AG08395 (cell line): ENCODE results near the gene TYW1.
"Not testable (repeated sequence)": the region's sequence is repeated elsewhere in the genome, so short reads cannot be mapped to it uniquely, and the experiment has no call there.

Experiments
- DNase-seq: peaks from one replicate; pipeline ENCODE4 v3.0.0; 2012; ENCODE audit warnings: mixed read lengths, low spot score

TYW1 gene

GRCh38 chr7:66995050-66995776 is 1.4 kb upstream of the TYW1 start, which contains the start of gene SBDS:
Gene SBDS (minus strand): TSS chr7:66995586. CDS start chr7:66995417, 169 bp downstream.
- peak; percentile 81 for DNase-seq

DNA sequence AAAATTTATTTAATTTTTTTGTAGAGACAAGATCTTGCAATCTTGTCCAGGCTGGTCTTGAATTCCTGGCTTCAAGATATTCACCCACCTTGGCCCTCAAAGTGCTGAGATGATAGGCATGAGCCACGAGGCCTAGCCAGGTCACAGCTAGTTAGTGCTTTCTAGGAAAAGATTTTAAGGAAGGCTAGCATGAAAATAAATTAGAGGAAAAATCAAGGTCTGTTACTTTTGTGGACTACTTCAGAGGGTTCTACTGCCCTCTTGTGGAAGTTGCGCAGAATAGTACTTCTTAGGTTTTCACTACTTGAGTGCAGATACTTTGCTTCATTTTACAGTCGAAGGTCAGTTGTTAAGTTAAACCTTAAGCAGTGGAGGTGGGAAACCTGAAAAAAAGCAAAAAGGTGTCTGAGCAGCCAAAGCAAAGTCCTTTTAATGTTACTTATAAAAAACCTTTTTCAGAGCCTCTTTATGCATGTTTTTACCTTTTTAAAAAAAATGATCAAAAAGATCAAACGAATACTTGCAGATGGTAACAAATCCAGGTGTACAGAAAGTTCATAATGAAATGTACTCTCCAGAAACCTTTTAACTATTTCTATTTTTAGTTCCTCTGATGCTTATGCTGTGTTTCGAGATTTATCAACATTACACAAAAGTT is 4.1 kb downstream of the TYW1 start:
- not testable (repeated sequence) for DNase-seq

GRCh38 chr7:67004145-67004544 is 7.5 kb downstream of the TYW1 start:
- not testable (repeated sequence) for DNase-seq

GRCh38 chr7:67006965-67007364 is 10.3 kb downstream of the TYW1 start:
- no peak for DNase-seq

GRCh38 chr7:67008260-67008659 is 11.6 kb downstream of the TYW1 start:
- no peak for DNase-seq

DNA sequence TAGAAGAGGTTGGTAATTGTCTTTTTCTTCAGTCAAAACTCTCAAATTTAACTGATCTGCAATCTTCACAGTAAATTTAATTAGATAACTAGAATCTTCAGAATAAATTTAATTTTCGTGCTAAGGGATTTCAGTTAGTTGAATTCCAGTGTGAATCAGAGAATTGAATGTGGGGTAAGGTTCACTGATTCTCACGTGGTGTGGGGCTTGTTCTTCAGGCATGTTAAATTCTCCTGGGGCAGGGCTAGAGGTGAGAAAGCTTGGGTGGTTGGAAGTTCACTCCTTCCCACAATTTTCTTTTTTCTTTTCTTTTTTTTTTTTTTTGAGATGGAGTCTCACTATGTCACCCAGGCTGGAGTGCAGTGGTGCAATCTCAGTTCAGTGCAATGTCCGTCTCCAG is 13.0 kb downstream of the TYW1 start:
- not testable (repeated sequence) for DNase-seq

DNA sequence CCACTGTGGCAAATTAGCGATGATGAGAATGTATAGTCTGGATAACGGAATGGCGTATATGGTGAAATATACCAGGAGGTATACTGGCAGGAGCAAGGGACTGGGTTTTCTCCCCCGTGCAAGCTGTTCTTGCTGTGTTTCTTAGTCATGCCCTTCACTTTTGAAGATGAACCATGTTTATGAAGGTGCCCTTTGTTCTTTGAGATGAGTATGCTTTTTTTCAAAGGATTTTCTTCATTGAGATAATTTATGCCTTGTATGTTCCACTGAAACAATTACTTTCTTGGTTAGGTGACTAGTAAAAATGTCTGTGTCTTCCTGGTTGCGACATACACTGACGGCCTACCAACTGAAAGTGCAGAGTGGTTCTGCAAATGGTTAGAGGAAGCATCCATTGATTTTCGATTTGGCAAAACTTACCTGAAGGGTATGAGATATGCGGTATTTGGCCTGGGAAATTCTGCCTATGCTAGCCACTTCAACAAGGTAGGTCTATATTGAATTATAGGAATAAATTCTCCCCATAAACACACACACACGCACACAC is 17.5 kb downstream of the TYW1 start:
- DNase-seq = not testable (repeated sequence)

DNA sequence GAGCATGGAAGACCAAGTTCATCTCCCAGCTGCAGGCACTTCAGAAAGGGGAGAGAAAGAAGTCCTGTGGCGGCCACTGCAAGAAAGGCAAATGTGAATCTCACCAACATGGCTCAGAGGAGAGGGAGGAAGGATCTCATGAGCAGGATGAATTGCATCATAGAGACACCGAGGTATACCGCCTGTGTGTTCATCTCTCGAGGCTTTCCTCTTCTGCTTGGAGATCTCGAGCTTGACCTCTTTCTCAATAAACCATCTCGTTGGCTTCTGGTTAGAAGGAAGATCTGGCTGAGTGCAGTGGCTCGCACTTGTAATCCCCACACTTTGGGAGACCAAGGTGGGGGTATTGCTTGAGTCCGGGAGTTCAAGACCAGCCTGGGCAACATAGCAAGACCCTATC is 21.3 kb downstream of the TYW1 start:
- not testable (repeated sequence) for DNase-seq

GRCh38 chr7:67018940-67019339 is 22.3 kb downstream of the TYW1 start:
- DNase-seq = no peak

- peak; percentile 32 for DNase-seq
These were observed 23.1 kb downstream of the TYW1 start for GRCh38 chr7:67019562-67020390.

GRCh38 chr7:67021260-67021659 is 24.6 kb downstream of the TYW1 start:
- DNase-seq = no peak

- DNase-seq = peak; percentile 14
These were observed 25.9 kb downstream of the TYW1 start for GRCh38 chr7:67022511-67022910.

DNA sequence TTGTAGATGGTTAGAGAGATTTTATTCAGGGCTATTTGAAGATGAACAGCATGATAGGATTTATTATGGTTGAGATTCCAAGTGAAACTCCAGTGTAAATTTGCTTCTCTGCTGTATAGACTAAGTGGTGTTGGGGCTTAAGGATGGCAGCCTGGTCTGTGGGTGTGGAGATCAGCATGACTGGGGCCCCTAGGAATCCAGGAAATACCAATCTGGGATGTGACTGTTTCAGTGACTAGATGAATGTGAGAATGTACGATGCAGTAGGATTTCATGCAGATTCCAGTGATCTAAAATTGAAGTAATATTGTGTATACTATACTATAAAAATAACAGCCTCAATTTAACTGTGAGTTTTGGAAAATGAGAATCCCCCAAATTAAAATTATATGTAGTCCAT is 28.8 kb downstream of the TYW1 start:
- DNase-seq = not testable (repeated sequence)

DNA sequence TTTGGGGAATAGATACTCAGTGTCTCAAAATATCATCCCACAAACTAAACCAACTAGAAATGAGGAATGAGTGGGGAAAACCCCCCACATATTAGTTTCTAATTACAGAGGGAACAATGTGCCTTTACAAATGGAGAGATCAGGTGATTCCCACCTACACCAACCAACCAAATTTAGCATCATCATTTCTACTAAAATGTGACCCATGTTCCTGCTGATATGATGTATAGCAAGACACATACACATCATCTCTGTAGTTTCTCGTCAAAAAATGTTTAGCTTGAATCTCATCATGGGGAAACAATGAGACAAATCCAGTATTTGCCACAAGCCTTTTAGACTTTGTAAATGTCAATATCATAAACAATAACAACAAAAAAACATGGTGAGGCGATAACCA is 35.1 kb downstream of the TYW1 start:
- DNase-seq = not testable (repeated sequence)

GRCh38 chr7:67033251-67033650 is 36.6 kb downstream of the TYW1 start:
- DNase-seq = no peak

- DNase-seq = not testable (repeated sequence)
These were observed 40.1 kb downstream of the TYW1 start for GRCh38 chr7:67036432-67037395.

GRCh38 chr7:67040832-67041231 is 44.2 kb downstream of the TYW1 start:
- not testable (repeated sequence) for DNase-seq

DNA sequence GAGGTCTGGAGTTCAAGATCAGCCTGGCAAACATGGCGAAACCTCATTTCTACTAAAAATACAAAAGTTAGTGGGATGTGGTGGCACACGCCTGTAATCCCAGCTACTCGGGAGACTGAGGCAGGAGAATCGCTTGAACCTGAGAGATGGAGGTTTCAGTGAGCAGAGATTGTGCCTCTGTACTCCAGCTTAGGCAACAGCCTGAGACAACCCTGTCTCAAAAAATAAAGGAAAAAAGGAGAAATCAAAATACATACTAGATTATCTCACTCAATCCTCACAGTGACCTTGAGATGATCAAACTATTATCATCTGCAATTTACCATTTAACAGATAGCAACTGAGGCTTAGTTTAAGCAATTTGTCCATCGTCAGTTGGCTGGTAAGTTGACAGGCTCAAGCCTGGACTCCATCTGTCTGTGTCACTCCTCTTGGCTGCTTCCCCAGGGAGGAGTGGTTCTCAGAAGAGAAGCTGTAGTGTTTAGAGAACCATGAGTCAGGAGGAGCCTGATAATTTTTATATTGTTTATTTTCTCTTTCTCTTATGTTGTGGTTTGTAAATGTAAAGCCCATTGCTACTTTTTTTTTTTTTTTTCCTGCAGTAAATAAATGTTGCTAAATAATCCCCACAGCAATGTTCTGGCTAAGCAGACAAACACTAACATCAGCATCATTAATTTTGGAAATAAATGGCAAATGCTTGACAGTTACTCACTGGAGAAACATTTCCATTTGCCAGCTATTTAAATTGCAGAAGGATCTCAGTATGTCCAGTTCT is 46.3 kb downstream of the TYW1 start:
- DNase-seq = peak; percentile 48

DNA sequence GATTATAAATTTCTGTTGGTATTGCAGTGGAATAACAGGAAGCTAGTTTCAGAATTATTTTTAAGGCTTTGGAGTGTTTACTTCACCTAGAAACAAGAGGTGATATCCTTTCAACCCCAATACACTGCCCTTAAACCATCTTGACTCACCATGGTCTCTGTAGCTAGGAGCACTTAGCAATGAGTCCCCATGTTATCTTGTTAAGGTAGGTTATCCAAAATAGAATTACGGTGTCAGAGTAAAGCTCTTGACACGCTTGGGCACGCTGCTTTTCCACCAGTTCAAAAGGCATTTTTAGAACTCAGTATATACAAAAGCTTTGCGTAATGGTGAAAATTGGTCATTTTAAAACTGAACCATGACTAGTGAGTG is 46.9 kb downstream of the TYW1 start:
- DNase-seq = peak; percentile 3

DNA sequence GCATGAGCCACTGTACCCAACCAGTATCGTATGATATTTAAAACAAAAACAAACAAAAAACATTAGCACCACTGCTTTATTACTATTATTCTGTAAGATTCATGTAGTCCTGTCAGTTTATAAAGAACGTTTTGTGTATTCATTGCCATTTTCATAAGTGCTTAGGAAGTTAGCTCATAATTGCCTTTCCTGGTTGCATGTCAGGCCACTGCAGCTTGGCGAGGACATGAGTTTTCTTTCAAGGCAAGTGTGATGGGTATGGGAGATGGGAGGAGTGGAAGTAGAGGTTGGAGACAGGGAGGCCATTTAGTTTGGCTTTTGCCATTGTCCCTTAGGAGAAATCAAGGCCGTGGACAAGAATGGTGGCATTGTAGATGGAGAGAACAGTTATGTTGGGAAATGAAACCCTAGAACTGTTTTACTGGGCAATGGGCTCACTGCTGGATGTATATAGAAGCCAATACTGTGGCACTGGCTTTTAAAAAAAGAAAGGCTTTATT is 48.9 kb downstream of the TYW1 start:
- DNase-seq = no peak
